Mesodermal cell (in vitro differentiated cells): ENCODE results near the gene HDAC4.

Experiments used
- H3K27ac ChIP-seq: 2 replicates; pipeline ENCODE4 v1.7.0; 2013; ENCODE audit warnings: mild to moderate bottlenecking, low read depth, low read length, moderate library complexity; ENCODE audit not compliant: severe bottlenecking
- H3K36me3 ChIP-seq: 2 replicates; pipeline ENCODE4 v1.7.1; 2013; ENCODE audit warnings: mild to moderate bottlenecking, low read length, moderate library complexity; ENCODE audit not compliant: control insufficient read depth, insufficient read depth
- H3K4me1 ChIP-seq: one replicate; pipeline ENCODE4 v1.7.1; 2013; ENCODE audit warnings: mild to moderate bottlenecking, low read length; ENCODE audit not compliant: insufficient read depth, control insufficient read depth, poor library complexity, severe bottlenecking
- H3K4me3 ChIP-seq: 2 replicates; pipeline ENCODE4 v1.7.0; 2013; ENCODE audit warnings: low read length, control low read depth, mild to moderate bottlenecking; ENCODE audit not compliant: insufficient read depth, poor library complexity, severe bottlenecking; ENCODE audit errors: extremely low read depth
- H3K9me3 ChIP-seq: 2 replicates; pipeline ENCODE4 v1.7.1; 2013; ENCODE audit warnings: mild to moderate bottlenecking, low read length, moderate library complexity; ENCODE audit not compliant: control insufficient read depth
- WGBS, 2 experiments: methylation state at CpG; one replicate each; pipeline ENCODE4 v1.1.5; 2013; ENCODE audit warnings: missing lambda C conversion rate in 2 of 2; ENCODE audit not compliant: insufficient coverage in 2 of 2; 5-methylcytosine and 5-hydroxymethylcytosine counted together

The HDAC4 gene

DNA sequence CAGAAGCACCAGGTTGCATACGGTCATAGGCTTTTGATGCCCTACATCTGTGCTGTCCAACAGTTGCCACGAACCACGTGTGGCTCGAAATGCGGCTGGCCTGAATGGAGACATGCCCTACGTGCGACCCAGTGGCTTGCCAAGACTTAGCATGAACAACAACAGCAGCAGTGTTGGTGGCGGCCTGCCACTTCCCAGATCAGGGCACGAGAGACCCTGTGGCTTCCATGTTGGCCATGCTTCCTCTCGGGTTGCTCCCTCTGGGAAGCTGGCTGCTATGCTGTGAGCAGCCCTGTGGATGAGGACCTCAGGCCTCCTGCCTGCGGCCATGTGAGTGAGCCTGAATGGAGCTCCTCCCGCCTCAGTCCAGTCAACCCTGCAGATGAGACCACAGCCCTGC is 212.3 kb downstream of the HDAC4 start:
- 95 to 97% methylated on average over 11 to 12 of the region's 12 CpGs for WGBS, 2 experiments
- no peak overlapping the region for H3K4me3 ChIP-seq
- H3K4me1 ChIP-seq: no peaks in the 10 kb centered on the region
- peaks cover 22% of the 10 kb centered on the region for H3K36me3 ChIP-seq
- H3K9me3 ChIP-seq: peaks cover 4% of the 10 kb centered on the region
- no peak overlapping the region for H3K27ac ChIP-seq

DNA sequence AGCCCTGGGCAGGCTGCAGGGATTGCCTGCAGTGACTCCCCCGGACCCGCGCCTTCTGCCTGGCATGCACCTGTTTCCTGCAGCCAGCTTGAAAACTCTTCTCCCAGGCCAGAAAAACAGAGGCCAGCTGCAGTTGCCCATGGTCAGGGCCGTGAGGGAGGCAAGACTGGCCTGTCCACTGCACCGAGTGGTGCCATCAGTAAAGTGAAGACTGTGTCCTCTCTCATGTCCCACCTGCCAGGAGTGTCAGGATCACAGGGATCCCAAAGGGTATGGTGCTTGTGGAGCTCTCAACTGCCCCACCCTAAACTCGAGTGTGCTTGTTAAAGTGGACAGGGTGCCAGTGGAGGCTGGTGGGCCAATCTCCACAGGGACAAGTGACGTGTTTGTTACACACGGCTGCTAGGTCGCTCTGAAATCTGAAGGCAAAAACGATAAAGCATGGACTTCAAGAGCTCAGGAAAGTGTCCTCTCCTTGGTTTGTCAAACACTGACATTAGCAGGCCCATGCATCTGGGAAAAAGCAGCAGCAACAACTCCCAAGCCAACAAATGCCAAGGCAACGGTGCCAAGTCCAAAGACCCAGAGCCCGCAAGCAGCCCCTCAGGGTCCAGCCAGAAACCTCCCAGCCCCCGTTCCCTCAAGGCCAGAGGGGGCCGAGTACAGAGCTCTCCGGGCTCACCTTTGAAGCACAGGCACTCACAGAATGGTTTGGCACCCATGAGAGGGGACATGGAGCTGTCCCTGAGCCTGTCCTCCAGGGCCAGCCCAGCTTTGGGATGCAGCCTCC is 213.2 kb downstream of the HDAC4 start:
- Histone ChIP-seq H3K36me3 (peaks cover 22% of the 10 kb centered on the region), H3K9me3 (peaks cover 4% of the 10 kb centered on the region), H3K4me1 (no peaks in the 10 kb centered on the region), H3K27ac (no peak overlapping the region), H3K4me3 (no peak overlapping the region)
- WGBS, 2 experiments: 92 to 95% methylated on average over 14 to 15 of the region's 15 CpGs

DNA sequence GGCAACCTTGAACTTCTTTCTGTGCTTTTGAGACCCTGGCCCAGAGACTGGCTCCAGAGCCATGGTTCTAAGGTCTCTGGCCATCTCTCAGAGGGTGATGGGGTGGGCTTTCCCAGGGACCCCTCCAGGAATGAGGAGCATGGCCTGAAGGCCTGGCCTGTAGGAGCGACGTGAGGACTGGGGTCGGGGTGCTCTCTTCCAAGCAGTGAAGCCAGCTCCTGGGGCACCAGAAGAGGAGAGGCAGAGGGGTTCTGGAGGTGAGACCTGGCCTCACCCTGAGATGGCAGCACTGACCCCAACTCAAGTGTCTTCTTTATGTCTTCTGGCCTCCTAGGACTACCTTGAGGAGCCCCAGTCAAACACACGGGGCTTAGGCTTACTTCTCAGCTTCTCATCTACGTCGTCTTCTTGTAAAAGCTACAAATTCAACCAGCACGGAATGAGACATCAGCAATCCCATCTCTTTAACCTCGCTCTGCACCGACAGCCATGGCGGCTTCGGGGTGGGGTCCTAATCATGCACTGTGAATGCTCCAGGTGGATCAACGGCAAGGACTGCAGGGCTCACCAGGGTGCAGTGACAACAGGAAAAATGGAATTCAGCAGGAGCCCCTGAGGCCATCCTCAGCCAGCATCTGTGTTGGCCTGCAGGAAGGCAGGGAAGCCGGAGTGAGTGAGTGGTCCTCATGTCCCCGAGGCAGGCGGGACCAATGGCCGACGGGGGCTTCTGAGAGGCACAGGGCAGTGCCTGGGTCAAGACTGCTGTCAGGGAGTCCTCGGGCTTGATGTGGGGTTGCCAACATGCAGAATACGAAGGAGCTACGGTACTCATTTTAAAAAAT is 214.1 kb downstream of the HDAC4 start:
- Histone ChIP-seq H3K9me3 (peaks cover 4% of the 10 kb centered on the region), H3K36me3 (peaks cover 22% of the 10 kb centered on the region), H3K4me1 (no peaks in the 10 kb centered on the region), H3K4me3 (no peak overlapping the region), H3K27ac (no peak overlapping the region)
- 94 to 96% methylated on average over 17 to 20 of the region's 20 CpGs for WGBS, 2 experiments

DNA sequence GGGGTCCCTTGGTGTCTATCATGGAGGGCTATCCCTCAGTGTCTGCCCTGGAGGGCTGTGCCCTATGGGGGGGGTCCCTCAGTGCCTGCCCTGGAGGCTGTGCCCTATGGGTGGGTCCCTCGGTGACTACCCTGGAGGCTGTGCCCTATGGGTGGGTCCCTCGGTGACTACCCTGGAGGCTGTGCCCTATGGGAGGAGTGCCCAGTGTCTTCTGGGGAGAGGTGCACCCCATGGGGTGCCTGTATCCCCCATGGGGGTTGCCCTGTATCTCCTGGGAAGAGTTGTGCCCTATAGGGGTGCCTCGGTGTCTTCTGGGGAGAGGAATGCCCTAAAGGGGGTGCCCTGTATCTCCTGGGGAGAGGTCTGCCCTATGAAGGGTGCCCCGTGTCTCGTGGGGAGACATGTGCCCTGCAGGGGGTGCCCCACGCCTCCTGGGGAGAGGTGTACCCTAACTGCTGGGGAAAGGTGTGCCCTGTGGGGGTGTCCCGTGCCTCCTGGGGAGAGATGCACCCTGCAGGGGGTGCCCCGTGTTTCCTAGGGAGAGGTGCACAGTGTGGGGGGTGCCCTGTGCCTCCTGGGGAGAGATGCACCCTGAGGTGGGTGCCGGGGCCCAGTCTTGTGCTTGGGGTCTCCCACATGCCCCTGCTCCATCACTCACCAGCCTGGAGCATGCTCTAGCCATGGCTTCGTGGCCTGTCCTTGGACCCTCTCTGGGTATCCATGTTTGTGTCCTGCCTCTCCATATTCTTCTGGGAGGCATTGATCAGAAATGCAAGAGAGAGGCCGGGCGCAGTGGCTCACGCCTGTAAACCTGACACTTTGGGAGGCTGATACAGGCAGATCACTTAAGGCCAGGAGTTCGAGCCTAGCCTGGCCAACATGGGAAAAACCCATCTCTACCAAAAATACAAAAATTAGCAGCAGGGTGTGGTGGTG is 215.6 kb downstream of the HDAC4 start:
- 94 to 95% methylated on average over 8 to 9 of the region's 14 CpGs for WGBS, 2 experiments
- no peak overlapping the region for H3K27ac ChIP-seq

DNA sequence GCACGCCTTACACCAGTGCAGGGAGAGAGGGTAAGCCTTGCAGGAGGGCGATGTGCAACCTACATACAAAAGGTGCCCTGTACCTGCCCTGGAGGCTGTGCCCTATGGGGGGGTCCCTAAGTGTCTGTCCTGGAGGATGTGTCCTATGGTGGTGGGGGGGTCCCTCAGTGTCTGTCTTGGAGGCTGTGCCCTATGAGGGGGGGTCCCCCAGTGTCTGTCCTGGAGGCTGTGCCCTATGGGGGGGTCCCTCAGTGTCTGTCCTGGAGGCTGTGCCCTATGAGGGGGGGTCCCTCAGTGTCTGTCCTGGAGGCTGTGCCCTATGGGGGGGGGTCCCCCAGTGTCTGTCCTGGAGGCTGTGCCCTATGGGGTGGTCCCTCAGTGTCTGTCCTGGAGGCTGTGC is 216.6 kb downstream of the HDAC4 start:
- WGBS, 2 experiments: 90 to 100% methylated on average over 1 to 2 of the region's 2 CpGs
- H3K36me3 ChIP-seq: peaks cover 18% of the 10 kb centered on the region

More for the DNA sequence above, 215.6 kb downstream of the HDAC4 start:
- Histone ChIP-seq H3K9me3 (peaks cover 4% of the 10 kb centered on the region), H3K36me3 (peaks cover 22% of the 10 kb centered on the region), H3K4me1 (no peaks in the 10 kb centered on the region), H3K4me3 (no peak overlapping the region)

DNA sequence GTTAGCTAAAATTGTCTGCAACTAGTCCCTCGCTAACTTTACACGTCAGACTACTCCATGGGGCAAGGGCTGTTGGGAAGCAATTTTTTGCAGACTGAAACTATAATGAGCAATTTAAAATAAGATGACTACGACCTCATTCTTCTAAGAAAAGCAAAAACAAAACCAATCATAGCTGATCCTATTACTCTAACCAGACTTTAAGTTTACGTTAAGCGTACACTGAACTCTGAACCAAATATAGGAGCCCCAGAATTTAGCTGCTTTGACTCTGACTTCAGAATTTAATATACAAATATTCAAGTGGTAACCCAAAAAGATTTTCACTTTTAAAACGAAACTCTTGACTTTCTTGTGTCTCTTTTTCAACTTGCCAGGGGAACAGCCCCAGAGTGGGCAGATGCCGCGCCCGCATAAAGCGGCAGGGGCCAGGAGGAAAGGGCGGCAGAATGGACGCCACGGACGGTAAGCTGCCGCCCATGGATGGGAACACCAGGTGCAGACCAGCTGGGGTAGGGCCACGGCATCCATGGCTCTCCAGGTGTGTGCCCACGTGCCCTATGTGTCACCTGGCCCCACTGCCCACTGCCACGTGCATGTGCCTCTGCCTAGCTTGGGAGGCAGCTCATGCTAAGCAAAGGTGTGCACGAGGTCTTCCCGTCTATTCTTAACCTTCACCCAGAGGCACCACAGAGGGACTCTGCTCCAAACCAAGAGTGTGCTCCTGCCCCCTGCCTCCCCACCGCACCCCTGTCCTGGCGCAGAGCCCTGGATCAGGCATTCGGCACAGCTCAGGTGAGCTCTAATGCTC is 217.6 kb downstream of the HDAC4 start:
- H3K27ac ChIP-seq: no peak overlapping the region
- WGBS, 2 experiments: 92 to 95% methylated on average over 19 to 21 of the region's 23 CpGs
- H3K4me3 ChIP-seq: no peak overlapping the region
- peaks cover 14% of the 10 kb centered on the region for H3K36me3 ChIP-seq
- H3K4me1 ChIP-seq: no peaks in the 10 kb centered on the region
- no peaks in the 10 kb centered on the region for H3K9me3 ChIP-seq

More for the DNA sequence above, 216.6 kb downstream of the HDAC4 start:
- H3K4me3 ChIP-seq: no peak overlapping the region
- H3K4me1 ChIP-seq: no peaks in the 10 kb centered on the region
- peaks cover 4% of the 10 kb centered on the region for H3K9me3 ChIP-seq
- H3K27ac ChIP-seq: no peak overlapping the region

DNA sequence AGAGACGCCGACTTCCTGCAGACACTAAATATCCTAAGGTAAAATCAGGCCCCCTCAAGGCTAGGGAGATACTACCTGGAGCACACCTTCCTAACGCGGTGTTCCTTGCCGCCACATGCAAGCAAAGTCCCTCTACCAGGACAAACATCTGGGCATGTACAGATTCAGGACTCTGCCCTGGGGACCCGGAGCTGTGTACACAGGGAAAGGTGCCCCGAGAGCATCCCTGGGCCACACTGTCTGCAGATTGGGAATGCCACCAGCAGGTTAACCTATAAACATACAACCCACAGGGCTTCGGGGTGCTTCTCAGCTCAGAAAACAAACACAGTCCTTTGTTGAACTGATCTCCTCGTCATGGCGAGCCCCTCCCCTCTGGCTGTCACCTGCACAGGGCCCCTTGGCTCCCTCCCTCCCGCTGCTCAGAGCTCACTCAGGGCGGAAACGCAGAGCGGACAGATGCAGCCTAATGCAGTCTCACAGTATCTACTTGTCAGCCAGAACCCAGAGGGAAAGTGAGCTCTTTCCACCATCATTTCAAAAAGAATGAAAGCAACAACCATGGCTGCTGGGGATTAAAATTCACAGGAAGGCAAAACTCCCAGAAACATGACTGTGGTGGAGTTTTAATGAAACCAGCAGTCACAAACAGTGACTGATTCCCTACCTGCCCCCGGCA is 218.8 kb downstream of the HDAC4 start:
- 74 to 82% methylated on average over 11 to 14 of the region's 15 CpGs for WGBS, 2 experiments
- no peak overlapping the region for H3K27ac ChIP-seq
- no peaks in the 10 kb centered on the region for H3K9me3 ChIP-seq
- peaks cover 17% of the 10 kb centered on the region for H3K36me3 ChIP-seq
- H3K4me1 ChIP-seq: no peaks in the 10 kb centered on the region
- H3K4me3 ChIP-seq: no peak overlapping the region

DNA sequence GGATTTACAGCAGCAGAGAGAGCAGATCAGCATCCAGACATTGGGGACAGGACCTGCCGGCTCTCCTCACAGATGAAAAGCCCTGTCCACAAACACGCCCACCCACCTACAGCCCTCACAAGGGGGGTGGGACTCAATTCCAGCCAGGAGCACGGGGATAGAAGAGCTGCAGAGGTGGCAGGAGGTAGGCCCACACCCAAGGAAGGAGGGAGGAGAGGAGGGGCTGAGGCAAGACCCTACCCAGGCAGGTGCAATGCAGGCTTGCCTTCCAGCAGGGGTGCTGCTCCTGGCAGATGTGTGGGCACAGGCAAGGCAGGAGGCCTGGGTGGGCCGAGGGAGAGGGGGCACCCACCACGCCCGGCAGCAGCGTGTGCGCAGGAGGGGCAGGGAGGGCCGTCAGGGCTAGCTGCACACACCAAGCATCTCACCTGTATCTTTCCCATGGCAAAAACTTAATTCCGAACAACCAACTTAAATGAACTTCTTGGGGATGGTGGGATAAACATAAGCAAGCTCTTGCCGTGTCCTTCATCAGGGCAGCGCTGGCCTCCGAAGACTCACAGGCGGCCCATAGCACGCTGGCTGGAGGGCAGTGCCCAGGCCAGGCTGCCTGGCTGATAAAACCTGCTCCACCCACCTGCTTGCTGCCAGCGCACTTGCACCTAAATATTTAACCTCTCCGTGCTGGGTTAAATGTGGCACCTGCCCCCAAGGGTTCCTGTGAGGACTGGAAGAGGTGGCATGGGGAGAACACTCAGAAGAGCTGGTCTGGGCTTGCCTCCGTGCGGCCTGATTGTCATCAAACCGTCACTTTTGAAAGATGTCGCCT is 219.5 kb downstream of the HDAC4 start:
- no peaks in the 10 kb centered on the region for H3K9me3 ChIP-seq
- no peak overlapping the region for H3K4me3 ChIP-seq
- H3K4me1 ChIP-seq: no peaks in the 10 kb centered on the region
- no peak overlapping the region for H3K27ac ChIP-seq
- 87 to 88% methylated on average over 11 to 13 of the region's 21 CpGs for WGBS, 2 experiments
- H3K36me3 ChIP-seq: peaks cover 19% of the 10 kb centered on the region

DNA sequence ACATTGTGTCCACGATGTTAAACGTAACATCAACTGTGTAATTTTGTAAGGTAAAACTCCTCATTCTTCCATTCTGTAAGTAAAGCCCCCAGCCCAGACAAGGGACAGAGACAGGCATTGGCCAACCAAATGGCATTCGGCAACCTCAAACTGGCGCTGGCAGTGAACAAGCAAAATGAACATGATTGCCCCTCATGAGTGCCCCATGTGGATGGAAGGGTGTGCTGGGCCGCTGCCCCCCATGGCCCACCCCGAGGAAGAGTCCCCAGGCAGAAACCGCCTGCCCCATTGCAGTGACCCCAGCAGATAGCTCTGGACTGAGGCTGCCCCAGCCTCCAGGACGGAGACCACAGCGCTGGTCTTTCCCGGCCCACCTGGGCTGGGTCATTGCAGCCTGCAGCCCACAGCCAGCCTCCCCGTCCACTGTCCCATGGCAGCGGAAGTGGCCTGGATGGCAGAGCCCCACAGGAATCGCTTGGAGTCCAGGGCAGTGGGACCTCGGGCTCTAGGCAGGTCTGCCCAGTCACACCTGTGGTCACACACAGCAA is 220.2 kb downstream of the HDAC4 start:
- no peak overlapping the region for H3K4me3 ChIP-seq
- peaks cover 19% of the 10 kb centered on the region for H3K36me3 ChIP-seq
- no peaks in the 10 kb centered on the region for H3K4me1 ChIP-seq
- H3K9me3 ChIP-seq: no peaks in the 10 kb centered on the region
- WGBS, 2 experiments: 93 to 94% methylated on average over 12 to 13 of the region's 14 CpGs
- H3K27ac ChIP-seq: no peak overlapping the region
